PC-3 (cell line): ENCODE measurements around the gene ZCCHC24.

Source experiments
- CTCF ChIP-seq: fragments of 300-600 bp; sonication (generic); conservative IDR thresholded peaks from 2 replicates; pipeline ENCODE4 v1.5.1; 2017; ENCODE audit warnings: antibody characterized with exemption, low read depth, mild to moderate bottlenecking, low read length
- EZH2 ChIP-seq: fragments of 300-600 bp; sonication (generic); IDR thresholded peaks from one replicate; pipeline ENCODE4 v1.6.1; 2017; ENCODE audit warnings: antibody characterized with exemption, mild to moderate bottlenecking, low read length; ENCODE audit not compliant: unreplicated experiment

GRCh38 chr10:79422178-79422892, 23.1 kb downstream of the ZCCHC24 start:
- no peak for TF ChIP-seq EZH2
- no peak for TF ChIP-seq CTCF
